Activated effector memory CD4-positive, alpha-beta T cell treated with Interleukin-2 at 50 U/mL for 16 hours (primary cell): Measurements from ENCODE around the gene WNT10A.
"Not testable (repeated sequence)": the region's sequence is repeated elsewhere in the genome, so short reads cannot be mapped to it uniquely, and the experiment has no call there.

ENCODE experiments used
- DNase-seq: peaks from one replicate; pipeline ENCODE4 v3.0.0-alpha.2; 2020

WNT10A gene

GRCh38 chr2:218895326-218895725, 14.7 kb downstream of the WNT10A start:
- no peak for DNase-seq

GRCh38 chr2:218895759-218896500, 15.3 kb downstream of the WNT10A start:
- no peak for DNase-seq

- DNase-seq, result peak; percentile 76
Observed at GRCh38 chr2:218896501-218897393, 16.1 kb downstream of the WNT10A start.

GRCh38 chr2:218897394-218898108, 16.9 kb downstream of the WNT10A start:
- DNase-seq, result no peak

GRCh38 chr2:218898109-218898878, 17.6 kb downstream of the WNT10A start:
- DNase-seq, result peak; percentile 71

GRCh38 chr2:218899147-218899546, 18.5 kb downstream of the WNT10A start:
- no peak for DNase-seq

- DNase-seq, result no peak
Observed at GRCh38 chr2:218902427-218902826, 21.8 kb downstream of the WNT10A start.

GRCh38 chr2:218904176-218904575, 23.5 kb downstream of the WNT10A start:
- no peak for DNase-seq

- DNase-seq, result peak; percentile 77
Observed at GRCh38 chr2:218908721-218909619, 28.3 kb downstream of the WNT10A start.

- no peak for DNase-seq
Observed at GRCh38 chr2:218910741-218911140, 30.1 kb downstream of the WNT10A start.

GRCh38 chr2:218920504-218920903, 39.9 kb downstream of the WNT10A start:
- no peak for DNase-seq

GRCh38 chr2:218924757-218925156, 44.1 kb downstream of the WNT10A start:
- no peak for DNase-seq

GRCh38 chr2:218925434-218925833, 44.8 kb downstream of the WNT10A start:
- no peak for DNase-seq

GRCh38 chr2:218927422-218927821, 46.8 kb downstream of the WNT10A start:
- DNase-seq, result no peak

- no peak for DNase-seq
Observed at GRCh38 chr2:218927876-218928275, 47.2 kb downstream of the WNT10A start.

GRCh38 chr2:218930488-218930887, 49.8 kb downstream of the WNT10A start:
- DNase-seq, result not testable (repeated sequence)

- DNase-seq, result not testable (repeated sequence)
Observed at GRCh38 chr2:218931751-218932150, 51.1 kb downstream of the WNT10A start.
